Hepatocyte (in vitro differentiated cells): ENCODE data around the gene DNAI7. TPM values are rescaled to one million over a fixed set of nuclear protein-coding genes. Genes with fewer than 3 reads are reported as not detected.

ENCODE experiments used
- DNase-seq: peaks from one replicate; pipeline ENCODE4 v3.0.0-alpha.2; 2016; ENCODE audit warnings: low spot score
- H2AFZ ChIP-seq: fragments of 200-600 bp; sonication (generic); 2 replicates; pipeline ENCODE4 v1.6.0; 2016; ENCODE audit warnings: antibody characterized with exemption, mild to moderate bottlenecking
- H3K27ac ChIP-seq: fragments of 200-600 bp; sonication (generic); 2 replicates; pipeline ENCODE4 v1.5.1; 2016; ENCODE audit warnings: mild to moderate bottlenecking
- H3K27me3 ChIP-seq: fragments of 200-600 bp; sonication (generic); 2 replicates; pipeline ENCODE4 v1.6.1; 2016
- H3K36me3 ChIP-seq: fragments of 200-600 bp; sonication (generic); replicated peaks from 2 replicates; pipeline ENCODE4 v1.5.1; 2016; ENCODE audit warnings: low read depth; ENCODE audit not compliant: insufficient read depth
- H3K4me1 ChIP-seq: fragments of 200-600 bp; sonication (generic); 2 replicates; pipeline ENCODE4 v1.5.1; 2016; ENCODE audit warnings: mild to moderate bottlenecking, moderate library complexity; ENCODE audit not compliant: insufficient read depth
- H3K4me2 ChIP-seq: fragments of 200-600 bp; sonication (generic); 2 replicates; pipeline ENCODE4 v1.6.0; 2016
- H3K4me3 ChIP-seq: fragments of 200-600 bp; sonication (generic); 2 replicates; pipeline ENCODE4 v1.5.1; 2016; ENCODE audit warnings: mild to moderate bottlenecking
- H3K79me2 ChIP-seq: fragments of 200-600 bp; sonication (generic); 2 replicates; pipeline ENCODE4 v1.6.0; 2017; ENCODE audit warnings: mild to moderate bottlenecking
- H3K9me2 ChIP-seq: fragments of 200-600 bp; sonication (generic); replicated peaks from 2 replicates; pipeline ENCODE4 v1.6.0; 2017; ENCODE audit warnings: mild to moderate bottlenecking; ENCODE audit not compliant: insufficient read depth
- H3K9me3 ChIP-seq: fragments of 200-600 bp; sonication (generic); 2 replicates; pipeline ENCODE4 v1.5.1; 2016; ENCODE audit warnings: low read depth, mild to moderate bottlenecking
- H4K20me1 ChIP-seq: fragments of 200-600 bp; sonication (generic); 2 replicates; pipeline ENCODE4 v1.6.0; 2016; ENCODE audit warnings: mild to moderate bottlenecking; ENCODE audit not compliant: insufficient read depth, poor library complexity, severe bottlenecking
- CTCF ChIP-seq: fragments of 200-600 bp; sonication (generic); IDR thresholded peaks from 2 replicates; pipeline ENCODE4 v1.5.1; 2016; ENCODE audit warnings: antibody characterized with exemption, mild to moderate bottlenecking; ENCODE audit not compliant: poor library complexity
- EZH2 ChIP-seq: fragments of 200-600 bp; sonication (generic); IDR thresholded peaks from 2 replicates; pipeline ENCODE4 v1.6.1; 2016; ENCODE audit warnings: antibody characterized with exemption, mild to moderate bottlenecking, borderline replicate concordance
- EZH2phosphoT487 ChIP-seq: fragments of 200-600 bp; sonication (generic); IDR thresholded peaks from one replicate; pipeline ENCODE4 v1.6.1; 2018; ENCODE audit warnings: antibody characterized with exemption, mild to moderate bottlenecking, low read depth, moderate library complexity; ENCODE audit not compliant: unreplicated experiment, severe bottlenecking
- WGBS: methylation state at CpG from one replicate; pipeline ENCODE4 v1.1.6; 2016; ENCODE audit warnings: low lambda C conversion rate; ENCODE audit errors: missing lambda C conversion rate; 5-methylcytosine and 5-hydroxymethylcytosine counted together
- polyA plus RNA-seq: library from polyadenylated mRNA; unstranded; fragments of >200 nt; fragmentation: Nextera tagmentation; extraction: Ambion mirVana; gene quantifications from 2 replicates; pipeline ENCODE4 v1.2.1, GENCODE V29; 2016
- total RNA-seq: library from RNA; depleted of rRNA; stranded (reverse); fragments of >200 nt; gene quantifications from 2 replicates; pipeline ENCODE4 v1.2.3, GENCODE V29; 2014

Gene DNAI7
- total and polyA plus RNA-seq, 2 experiments from 2014 or later, result not detected

GRCh38 chr12:25241167-25242020 is 46.4 kb upstream of the DNAI7 start:
- Histone ChIP-seq H3K36me3 (no peaks in the 10 kb centered on the region), H3K4me1 (no peaks in the 10 kb centered on the region), H3K4me2 (no peak overlapping the region), H3K9me3 (no peaks in the 10 kb centered on the region), H2AFZ (no peak overlapping the region), H3K79me2 (peaks cover 82% of the 10 kb centered on the region), H4K20me1 (no peaks in the 10 kb centered on the region), H3K27me3 (no peaks in the 10 kb centered on the region), H3K9me2 (no peaks in the 10 kb centered on the region), H3K27ac (peak overlapping the region; percentile 91), H3K4me3 (no peak overlapping the region)
- WGBS, result 58% methylated on average over 6 of the region's 6 CpGs
- TF ChIP-seq CTCF (peak; percentile 75), EZH2phosphoT487 (no peak), EZH2 (no peak)
- peak; percentile 68 for DNase-seq

- DNase-seq, result no peak
- TF ChIP-seq EZH2 (no peak), CTCF (no peak), EZH2phosphoT487 (no peak)
- H3K27ac ChIP-seq, result peak overlapping the region; percentile 25
- H4K20me1 ChIP-seq, result no peaks in the 10 kb centered on the region
- peaks cover 92% of the 10 kb centered on the region for H3K79me2 ChIP-seq
- 89% methylated on average over 4 of the region's 4 CpGs for WGBS
- H3K4me3 ChIP-seq, result no peak overlapping the region
- no peak overlapping the region for H3K4me2 ChIP-seq
- no peaks in the 10 kb centered on the region for H3K36me3 ChIP-seq
- H3K9me3 ChIP-seq, result no peaks in the 10 kb centered on the region
- no peaks in the 10 kb centered on the region for H3K4me1 ChIP-seq
- H3K9me2 ChIP-seq, result no peaks in the 10 kb centered on the region
- no peaks in the 10 kb centered on the region for H3K27me3 ChIP-seq
- H2AFZ ChIP-seq, result no peak overlapping the region
These were observed 41.7 kb upstream of the DNAI7 start for GRCh38 chr12:25236626-25237025.

GRCh38 chr12:25236190-25236589 is 41.2 kb upstream of the DNAI7 start:
- no peak for DNase-seq
- H3K4me2 ChIP-seq, result no peak overlapping the region
- no peaks in the 10 kb centered on the region for H3K9me2 ChIP-seq
- H3K4me1 ChIP-seq, result no peaks in the 10 kb centered on the region
- TF ChIP-seq CTCF (no peak), EZH2phosphoT487 (no peak), EZH2 (no peak)
- H3K27me3 ChIP-seq, result no peaks in the 10 kb centered on the region
- no peaks in the 10 kb centered on the region for H3K36me3 ChIP-seq
- H3K9me3 ChIP-seq, result no peaks in the 10 kb centered on the region
- no peak overlapping the region for H2AFZ ChIP-seq
- no peaks in the 10 kb centered on the region for H4K20me1 ChIP-seq
- H3K27ac ChIP-seq, result peak overlapping the region; percentile 25
- 39% methylated on average over 1 of the region's 1 CpG for WGBS
- H3K79me2 ChIP-seq, result peaks cover 94% of the 10 kb centered on the region
- H3K4me3 ChIP-seq, result no peak overlapping the region
